ENCODE data around the gene NDEL1.

- TF ChIP-seq CTCF (IDR thresholded peaks at IDR 0.05; ENCODE audit: low read depth, low read length) = no peak
- TF ChIP-seq EZH2phosphoT487 (IDR thresholded peaks at IDR 0.05; ENCODE audit: low read depth) = no peak
Observed at GRCh38 chr17:8455665-8456209, 20.1 kb downstream of the NDEL1 start.
